COLO668 (cell line): ENCODE data around the gene ADAM23.

Source experiments
- DNase-seq: peaks from one replicate; lab custom pipeline; 2025; ENCODE audit not compliant: unreplicated experiment; lab: John Stamatoyannopoulos, UW

The ADAM23 gene

GRCh38 chr2:206442474-206442832 lies 879 bp upstream of the ADAM23 start:
- no peak for DNase-seq

- DNase-seq: peak; percentile 72
These were observed 599 bp downstream of the ADAM23 start for GRCh38 chr2:206443735-206444527.

- no peak for DNase-seq
These were observed 2.6 kb downstream of the ADAM23 start for GRCh38 chr2:206445948-206446347.

- DNase-seq: no peak
These were observed 8.9 kb downstream of the ADAM23 start for GRCh38 chr2:206452242-206452641.

GRCh38 chr2:206452750-206453149 lies 9.4 kb downstream of the ADAM23 start:
- DNase-seq: no peak

GRCh38 chr2:206456078-206456754 lies 12.9 kb downstream of the ADAM23 start:
- no peak for DNase-seq

GRCh38 chr2:206457188-206457634 lies 13.9 kb downstream of the ADAM23 start:
- DNase-seq: no peak

GRCh38 chr2:206462240-206462854 lies 19.0 kb downstream of the ADAM23 start:
- DNase-seq: no peak

GRCh38 chr2:206463685-206464084 lies 20.4 kb downstream of the ADAM23 start:
- DNase-seq: no peak

- no peak for DNase-seq
These were observed 21.3 kb downstream of the ADAM23 start for GRCh38 chr2:206464597-206464996.

- DNase-seq: no peak
These were observed 28.3 kb downstream of the ADAM23 start for GRCh38 chr2:206471524-206472062.

GRCh38 chr2:206472094-206472493 lies 28.8 kb downstream of the ADAM23 start:
- DNase-seq: no peak

GRCh38 chr2:206474099-206474498 lies 30.8 kb downstream of the ADAM23 start:
- no peak for DNase-seq

GRCh38 chr2:206477296-206477695 lies 34.0 kb downstream of the ADAM23 start:
- no peak for DNase-seq

GRCh38 chr2:206478340-206478739 lies 35.0 kb downstream of the ADAM23 start:
- no peak for DNase-seq

GRCh38 chr2:206480161-206480560 lies 36.8 kb downstream of the ADAM23 start:
- DNase-seq: no peak

- DNase-seq: no peak
These were observed 37.3 kb downstream of the ADAM23 start for GRCh38 chr2:206480620-206481019.

- no peak for DNase-seq
These were observed 37.7 kb downstream of the ADAM23 start for GRCh38 chr2:206481056-206481455.

GRCh38 chr2:206482123-206482522 lies 38.8 kb downstream of the ADAM23 start:
- no peak for DNase-seq

- no peak for DNase-seq
These were observed 39.3 kb downstream of the ADAM23 start for GRCh38 chr2:206482633-206483032.

- DNase-seq: no peak
These were observed 44.7 kb downstream of the ADAM23 start for GRCh38 chr2:206488053-206488452.

GRCh38 chr2:206488623-206489022 lies 45.3 kb downstream of the ADAM23 start:
- DNase-seq: no peak
